Mesodermal cell (in vitro differentiated cells): ENCODE measurements around the gene STK4.

ENCODE experiments used
- H3K27ac ChIP-seq: 2 replicates; pipeline ENCODE4 v1.7.0; 2013; ENCODE audit warnings: mild to moderate bottlenecking, low read depth, low read length, moderate library complexity; ENCODE audit not compliant: severe bottlenecking
- H3K36me3 ChIP-seq: 2 replicates; pipeline ENCODE4 v1.7.1; 2013; ENCODE audit warnings: mild to moderate bottlenecking, low read length, moderate library complexity; ENCODE audit not compliant: control insufficient read depth, insufficient read depth
- H3K4me1 ChIP-seq: one replicate; pipeline ENCODE4 v1.7.1; 2013; ENCODE audit warnings: mild to moderate bottlenecking, low read length; ENCODE audit not compliant: insufficient read depth, control insufficient read depth, poor library complexity, severe bottlenecking
- H3K4me3 ChIP-seq: 2 replicates; pipeline ENCODE4 v1.7.0; 2013; ENCODE audit warnings: low read length, control low read depth, mild to moderate bottlenecking; ENCODE audit not compliant: insufficient read depth, poor library complexity, severe bottlenecking; ENCODE audit errors: extremely low read depth
- H3K9me3 ChIP-seq: 2 replicates; pipeline ENCODE4 v1.7.1; 2013; ENCODE audit warnings: mild to moderate bottlenecking, low read length, moderate library complexity; ENCODE audit not compliant: control insufficient read depth
- WGBS, 2 experiments: methylation state at CpG; one replicate each; pipeline ENCODE4 v1.1.5; 2013; ENCODE audit warnings: missing lambda C conversion rate in 2 of 2; ENCODE audit not compliant: insufficient coverage in 2 of 2; 5-methylcytosine and 5-hydroxymethylcytosine counted together

Gene STK4

GRCh38 chr20:44952731-44953130 is 13.6 kb upstream of the STK4 start:
- Histone ChIP-seq H3K4me3 (no peak overlapping the region), H3K27ac (no peak overlapping the region), H3K36me3 (peaks cover 96% of the 10 kb centered on the region), H3K9me3 (no peaks in the 10 kb centered on the region), H3K4me1 (peaks cover 13% of the 10 kb centered on the region)
- whole genome bisulfite sequencing, 2 experiments = 100% methylated on average over 1 of the region's 1 CpG

GRCh38 chr20:44954211-44954610 is 12.1 kb upstream of the STK4 start:
- Histone ChIP-seq H3K9me3 (no peaks in the 10 kb centered on the region), H3K27ac (no peak overlapping the region), H3K4me1 (peaks cover 23% of the 10 kb centered on the region), H3K4me3 (no peak overlapping the region), H3K36me3 (peaks cover 94% of the 10 kb centered on the region)
- WGBS, 2 experiments = 97% methylated on average over 5 of the region's 5 CpGs

GRCh38 chr20:44955270-44955669 is 11.0 kb upstream of the STK4 start:
- peaks cover 23% of the 10 kb centered on the region for H3K4me1 ChIP-seq
- H3K9me3 ChIP-seq = no peaks in the 10 kb centered on the region
- H3K36me3 ChIP-seq = peaks cover 84% of the 10 kb centered on the region
- 89 to 98% methylated on average over 3 to 4 of the region's 4 CpGs for WGBS, 2 experiments
- H3K27ac ChIP-seq = no peak overlapping the region
- H3K4me3 ChIP-seq = no peak overlapping the region

GRCh38 chr20:44956410-44956809 is 9.9 kb upstream of the STK4 start:
- Histone ChIP-seq H3K27ac (no peak overlapping the region), H3K36me3 (peaks cover 72% of the 10 kb centered on the region), H3K9me3 (no peaks in the 10 kb centered on the region), H3K4me1 (peaks cover 34% of the 10 kb centered on the region), H3K4me3 (no peak overlapping the region)
- 100% methylated on average over 1 of the region's 3 CpGs for WGBS, 2 experiments

GRCh38 chr20:44958276-44958675 is 8.0 kb upstream of the STK4 start:
- peaks cover 3% of the 10 kb centered on the region for H3K9me3 ChIP-seq
- H3K4me1 ChIP-seq = peaks cover 35% of the 10 kb centered on the region
- H3K27ac ChIP-seq = no peak overlapping the region
- WGBS, 2 experiments = 95% methylated on average over 7 to 8 of the region's 8 CpGs
- peaks cover 54% of the 10 kb centered on the region for H3K36me3 ChIP-seq
- H3K4me3 ChIP-seq = peak overlapping the region; percentile 74

- Histone ChIP-seq H3K27ac (peak overlapping the region; percentile 87), H3K4me3 (peak overlapping the region; percentile 74), H3K9me3 (peaks cover 7% of the 10 kb centered on the region), H3K4me1 (peaks cover 35% of the 10 kb centered on the region), H3K36me3 (peaks cover 45% of the 10 kb centered on the region)
- WGBS, 2 experiments = 44 to 45% methylated on average over 4 to 5 of the region's 8 CpGs
These were observed 7.2 kb upstream of the STK4 start for GRCh38 chr20:44959082-44959637.

GRCh38 chr20:44959638-44960102 is 6.6 kb upstream of the STK4 start:
- WGBS, 2 experiments = 0 to 16% methylated on average over 5 to 7 of the region's 13 CpGs
- H3K27ac ChIP-seq = peak overlapping the region; percentile 87
- peaks cover 7% of the 10 kb centered on the region for H3K9me3 ChIP-seq
- H3K36me3 ChIP-seq = peaks cover 40% of the 10 kb centered on the region
- H3K4me1 ChIP-seq = peaks cover 34% of the 10 kb centered on the region
- peak overlapping the region; percentile 74 for H3K4me3 ChIP-seq

- H3K36me3 ChIP-seq = peaks cover 34% of the 10 kb centered on the region
These were observed 6.0 kb upstream of the STK4 start, which contains the start of gene TOMM34 for GRCh38 chr20:44960103-44960852. TSS of gene TOMM34 (minus strand) at chr20:44960397. CDS start at chr20:44960333, 64 bp downstream.

GRCh38 chr20:44961011-44961869 is 5.1 kb upstream of the STK4 start:
- Histone ChIP-seq H3K9me3 (peaks cover 7% of the 10 kb centered on the region), H3K27ac (peak overlapping the region; percentile 87), H3K36me3 (peaks cover 24% of the 10 kb centered on the region), H3K4me1 (peaks cover 32% of the 10 kb centered on the region), H3K4me3 (no peak overlapping the region)
- 49 to 63% methylated on average over 3 of the region's 4 CpGs for WGBS, 2 experiments

More at GRCh38 chr20:44960103-44960852, 6.0 kb upstream of the STK4 start, which contains the start of gene TOMM34:
- Histone ChIP-seq H3K27ac (peak within 1 kb of the TSS; percentile 87), H3K4me1 (peaks cover 32% of the 10 kb centered on the region), H3K9me3 (peaks cover 7% of the 10 kb centered on the region), H3K4me3 (peak within 1 kb of the TSS; percentile 74)
- 0% methylated on average over 31 to 43 of the region's 60 CpGs for WGBS, 2 experiments

- Histone ChIP-seq H3K4me3 (no peak overlapping the region), H3K4me1 (peaks cover 26% of the 10 kb centered on the region), H3K27ac (peak overlapping the region; percentile 87), H3K36me3 (peaks cover 18% of the 10 kb centered on the region), H3K9me3 (peaks cover 7% of the 10 kb centered on the region)
- WGBS, 2 experiments = 67 to 77% methylated on average over 2 to 3 of the region's 3 CpGs
These were observed 4.4 kb upstream of the STK4 start for GRCh38 chr20:44961870-44962267.
